GM18520 (cell line): ENCODE measurements around the gene LRSAM1.

Experiments
- ATAC-seq: cut with Tn5 transposase; IDR thresholded peaks from one replicate; pipeline ENCODE4 v1.9.1; 2021; ENCODE audit not compliant: unreplicated experiment

Gene LRSAM1

DNA sequence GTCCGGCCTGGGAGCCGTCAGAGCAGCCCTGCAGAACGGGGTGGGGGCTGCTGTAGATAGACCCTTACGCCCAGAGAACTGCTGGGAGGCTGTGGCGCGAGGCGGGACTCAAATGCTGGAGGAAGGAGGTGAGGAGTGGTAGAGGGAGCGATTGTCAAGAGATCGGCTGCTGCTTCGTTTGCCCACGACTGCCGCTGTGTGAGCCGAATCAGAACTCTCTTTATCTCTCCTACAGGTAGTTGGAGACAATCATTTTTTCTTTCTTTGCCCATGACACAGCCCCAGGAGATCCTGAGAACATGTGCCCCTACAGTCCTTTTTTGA is 26.7 kb upstream of the LRSAM1 start:
- ATAC-seq, result peak; percentile 6

DNA sequence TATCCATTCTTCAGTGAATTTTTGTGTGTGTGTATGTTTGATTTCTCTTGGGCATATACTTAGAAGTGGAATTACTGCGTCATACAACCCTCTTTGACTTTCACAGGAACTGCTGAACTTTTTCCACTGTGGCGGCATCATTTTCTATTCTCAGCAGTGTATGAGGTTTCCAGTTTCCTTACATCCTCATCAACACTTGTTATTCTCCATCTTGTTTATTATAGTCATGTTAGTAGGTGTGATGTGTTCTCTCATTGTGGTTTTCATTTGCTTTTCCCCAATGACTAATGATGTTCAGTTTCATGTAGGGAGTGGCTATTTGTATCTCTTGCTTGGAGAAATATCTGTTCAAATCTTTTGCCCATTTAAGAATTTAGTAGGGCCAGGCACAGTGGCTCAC is 24.6 kb upstream of the LRSAM1 start:
- no peak for ATAC-seq

DNA sequence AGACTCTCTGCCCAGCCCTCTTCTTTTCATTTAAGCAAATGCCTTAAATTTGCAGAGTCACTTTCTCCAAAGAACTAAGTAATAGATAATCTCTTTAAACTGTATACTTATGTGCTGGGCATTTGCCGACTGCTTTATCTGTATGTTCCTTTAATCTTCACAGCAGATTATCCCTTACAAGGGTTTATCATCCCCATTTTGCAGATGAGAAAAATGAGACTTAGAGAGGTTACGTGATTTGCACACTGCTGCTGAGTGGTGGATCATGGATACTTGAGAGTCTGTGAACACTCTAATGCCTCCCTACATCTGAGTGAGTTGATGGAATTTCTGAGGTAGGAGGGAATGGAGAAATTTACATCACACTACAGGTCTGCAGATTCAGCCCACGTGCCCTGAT is 23.0 kb upstream of the LRSAM1 start:
- ATAC-seq, result no peak

DNA sequence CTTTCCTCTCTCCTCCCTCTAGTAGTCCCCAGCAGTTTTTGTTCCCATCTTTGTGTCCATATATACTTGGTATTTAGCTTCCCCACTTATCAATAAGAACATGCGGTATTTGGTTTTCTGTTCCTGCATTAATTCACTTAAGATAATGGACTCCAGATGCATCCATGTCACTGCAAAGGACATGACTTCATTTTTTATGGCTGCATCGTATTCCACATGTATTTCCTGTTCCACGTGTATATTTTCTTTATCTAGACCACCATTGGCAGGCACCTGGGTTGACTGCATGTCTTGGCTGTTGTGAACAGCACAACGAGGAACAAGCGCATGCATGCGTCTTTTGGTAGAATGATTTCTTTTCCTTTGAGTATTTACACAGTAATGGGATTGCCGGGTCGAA is 20.9 kb upstream of the LRSAM1 start:
- no peak for ATAC-seq

DNA sequence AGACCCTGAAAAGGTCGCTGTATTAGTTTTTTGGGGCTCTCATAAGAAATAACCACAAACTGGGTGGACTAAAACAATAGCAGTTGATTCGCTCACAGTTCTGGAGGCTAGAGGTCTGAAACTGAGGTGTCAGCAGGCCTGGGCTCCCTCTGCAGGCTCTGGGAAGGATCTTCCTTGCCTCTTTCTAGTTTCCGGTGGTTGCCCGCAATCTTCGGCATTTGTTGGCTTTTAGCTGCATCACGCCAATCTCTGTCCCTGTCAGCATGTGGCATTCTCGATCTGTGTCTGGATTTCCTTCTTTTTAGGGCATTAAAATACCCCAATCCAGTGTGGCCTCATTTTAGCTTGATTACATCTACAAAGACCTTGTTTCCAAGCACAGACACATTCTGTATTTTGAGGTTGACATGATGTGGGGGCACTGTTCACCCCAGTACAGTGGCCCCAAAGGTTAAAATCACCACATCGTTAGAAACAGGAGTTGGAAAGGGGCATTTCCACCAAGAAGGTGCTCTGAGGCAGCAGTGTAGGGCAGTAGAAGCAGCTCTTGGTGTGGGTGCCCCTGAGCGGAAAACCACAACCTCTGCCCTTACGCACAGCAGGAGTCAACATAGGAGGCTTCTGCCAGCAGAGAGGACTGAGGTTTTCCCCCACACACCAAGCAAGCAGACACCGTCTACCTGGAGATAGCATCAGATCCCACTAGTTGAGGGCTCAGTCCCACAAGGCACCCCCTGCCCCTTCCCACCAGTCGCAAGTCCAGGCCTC is 13.6 kb upstream of the LRSAM1 start:
- no peak for ATAC-seq

DNA sequence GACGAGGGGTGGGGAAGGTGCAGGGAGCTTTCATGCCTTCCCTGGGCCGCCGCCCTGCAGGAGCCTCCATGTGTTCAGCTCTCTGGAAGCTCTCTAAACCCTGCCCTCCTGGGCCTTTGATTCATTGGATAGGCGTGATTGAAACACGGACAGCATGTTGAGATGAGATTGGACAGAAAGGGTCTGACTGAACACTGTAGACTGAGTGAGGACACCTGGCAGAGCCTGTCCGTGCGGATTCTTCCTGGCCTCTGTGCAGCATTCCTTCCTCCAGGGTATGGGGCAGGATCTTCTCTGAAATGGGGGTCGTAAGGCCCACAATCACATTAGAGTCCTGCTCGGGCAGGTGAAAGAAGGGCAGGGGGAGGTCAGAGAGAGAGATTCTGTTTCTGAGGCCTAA is 12.9 kb upstream of the LRSAM1 start:
- no peak for ATAC-seq

DNA sequence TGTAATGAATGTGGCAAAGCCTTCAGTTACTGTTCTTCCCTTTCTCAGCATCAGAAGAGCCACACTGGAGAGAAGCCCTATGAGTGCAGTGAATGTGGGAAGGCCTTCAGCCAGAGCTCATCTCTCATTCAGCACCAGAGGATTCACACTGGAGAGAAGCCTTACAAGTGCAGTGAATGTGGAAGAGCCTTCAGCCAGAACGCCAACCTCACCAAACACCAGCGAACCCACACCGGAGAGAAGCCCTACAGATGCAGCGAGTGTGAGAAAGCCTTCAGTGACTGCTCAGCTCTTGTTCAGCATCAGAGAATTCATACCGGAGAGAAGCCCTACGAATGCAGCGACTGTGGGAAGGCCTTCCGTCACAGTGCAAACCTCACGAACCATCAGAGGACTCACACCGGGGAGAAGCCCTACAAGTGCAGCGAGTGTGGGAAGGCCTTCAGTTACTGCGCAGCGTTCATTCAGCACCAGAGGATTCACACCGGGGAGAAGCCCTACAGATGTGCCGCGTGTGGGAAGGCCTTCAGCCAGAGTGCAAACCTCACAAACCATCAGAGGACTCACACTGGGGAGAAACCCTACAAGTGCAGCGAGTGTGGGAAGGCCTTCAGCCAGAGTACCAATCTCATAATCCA is 6.9 kb upstream of the LRSAM1 start:
- no peak for ATAC-seq

DNA sequence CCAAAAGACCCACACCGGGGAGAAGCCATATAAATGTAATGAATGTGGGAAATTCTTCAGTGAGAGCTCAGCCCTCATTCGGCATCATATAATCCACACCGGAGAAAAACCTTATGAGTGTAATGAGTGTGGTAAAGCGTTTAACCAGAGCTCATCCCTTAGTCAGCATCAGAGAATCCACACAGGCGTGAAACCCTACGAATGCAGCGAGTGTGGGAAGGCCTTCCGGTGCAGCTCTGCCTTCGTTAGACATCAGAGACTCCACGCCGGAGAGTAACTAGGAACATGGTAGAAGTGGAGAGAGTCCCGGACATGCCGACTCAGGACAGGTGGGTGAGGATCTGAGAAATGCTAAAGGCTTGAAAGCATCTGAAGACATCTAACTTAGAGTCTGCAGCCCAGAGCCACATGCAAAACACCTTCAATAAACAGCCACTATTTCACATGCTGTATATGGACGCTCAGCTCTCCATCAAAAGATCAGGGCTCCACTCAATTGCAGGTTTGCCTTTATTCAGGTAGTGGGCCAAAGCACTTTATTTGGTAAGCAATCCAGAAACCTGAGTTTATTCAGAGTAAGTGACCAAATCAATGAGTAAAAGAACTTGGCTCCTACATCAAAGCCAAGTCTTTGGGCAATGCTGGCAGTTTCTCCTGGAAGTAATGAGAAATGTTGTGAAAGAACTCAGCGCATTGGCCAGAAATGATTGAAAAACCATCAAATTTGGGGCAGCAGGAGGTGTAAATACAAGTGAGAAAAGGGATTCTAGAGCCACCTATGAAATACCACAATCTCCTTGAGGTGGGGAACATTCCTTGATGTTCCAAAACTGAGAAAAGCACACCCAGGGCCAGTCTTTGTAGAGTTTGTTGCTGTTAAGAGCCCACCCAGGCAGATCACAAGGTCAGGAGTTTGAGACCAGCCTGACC is 6.1 kb upstream of the LRSAM1 start:
- ATAC-seq, result no peak

DNA sequence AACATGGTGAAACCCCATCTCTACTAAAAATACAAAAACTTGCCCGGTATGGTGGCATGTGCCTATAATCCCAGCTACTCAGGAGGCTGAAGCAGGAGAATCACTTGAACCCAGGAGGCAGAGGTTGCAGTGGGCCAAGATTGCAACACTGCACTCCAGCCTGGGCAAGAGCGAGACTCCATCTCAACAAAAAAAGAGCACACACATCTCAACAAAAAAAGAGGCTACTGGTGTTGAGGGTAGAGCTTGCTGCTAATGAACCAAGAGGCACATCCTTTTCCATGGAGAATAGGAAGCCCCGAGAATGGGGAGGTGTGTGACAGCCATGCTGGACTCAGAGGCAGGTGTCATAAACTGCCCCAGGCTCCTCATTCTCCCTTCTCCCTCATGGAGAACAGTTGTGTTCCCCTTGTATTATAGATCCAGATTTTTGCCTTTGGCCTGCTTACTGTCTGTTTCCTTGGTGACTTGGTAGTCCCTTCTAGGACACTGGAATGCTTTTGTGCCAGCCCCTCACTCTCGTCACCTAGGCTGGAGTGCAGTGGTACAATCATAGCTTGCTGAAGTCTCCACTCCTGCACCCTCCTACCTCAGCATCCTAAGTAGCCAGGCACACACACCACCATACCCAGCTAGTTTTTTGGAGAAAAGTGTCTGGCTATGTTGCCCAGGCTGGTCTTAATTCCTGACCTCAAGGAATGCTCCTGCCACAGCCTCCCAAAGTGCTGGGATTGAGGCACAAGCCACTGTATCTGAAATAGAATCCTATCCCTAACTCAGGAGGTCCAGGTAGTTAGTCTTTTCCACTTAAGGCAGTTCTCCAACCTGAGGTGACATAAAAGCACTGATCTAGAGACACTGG is 5.2 kb upstream of the LRSAM1 start:
- no peak for ATAC-seq

DNA sequence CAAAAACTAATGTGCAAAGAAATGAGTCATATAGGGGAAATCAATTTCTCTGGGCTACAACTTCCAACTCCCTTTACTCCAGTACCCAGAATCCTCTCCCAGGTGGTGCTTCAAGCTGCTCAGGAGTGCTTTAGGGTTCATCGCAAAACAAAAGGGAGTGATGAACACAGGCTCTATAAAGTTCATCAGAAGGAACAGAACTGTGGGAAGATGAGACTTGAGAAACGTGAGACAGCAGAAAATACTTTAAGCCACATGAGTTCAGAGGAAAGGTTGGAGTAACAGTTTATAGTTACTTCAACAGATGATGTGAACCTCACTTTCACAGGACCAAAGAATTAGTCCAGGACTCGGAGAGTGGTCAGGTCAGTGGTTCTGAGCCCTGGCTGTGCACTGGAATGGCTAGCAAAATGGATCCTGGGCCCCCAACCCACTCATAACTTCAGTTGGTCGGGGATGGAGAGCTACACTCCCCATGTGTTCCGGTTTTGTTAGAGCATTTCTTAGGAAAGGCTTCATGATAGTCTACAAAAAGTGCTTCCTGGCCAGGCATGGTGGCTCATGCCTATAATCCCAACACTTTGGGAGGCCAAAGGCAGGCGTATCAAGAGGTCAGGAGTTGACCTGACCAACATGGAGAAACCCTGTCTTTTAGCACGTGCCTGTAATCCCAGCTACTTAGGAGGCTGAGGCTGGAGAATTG is 4.4 kb upstream of the LRSAM1 start:
- ATAC-seq, result no peak

DNA sequence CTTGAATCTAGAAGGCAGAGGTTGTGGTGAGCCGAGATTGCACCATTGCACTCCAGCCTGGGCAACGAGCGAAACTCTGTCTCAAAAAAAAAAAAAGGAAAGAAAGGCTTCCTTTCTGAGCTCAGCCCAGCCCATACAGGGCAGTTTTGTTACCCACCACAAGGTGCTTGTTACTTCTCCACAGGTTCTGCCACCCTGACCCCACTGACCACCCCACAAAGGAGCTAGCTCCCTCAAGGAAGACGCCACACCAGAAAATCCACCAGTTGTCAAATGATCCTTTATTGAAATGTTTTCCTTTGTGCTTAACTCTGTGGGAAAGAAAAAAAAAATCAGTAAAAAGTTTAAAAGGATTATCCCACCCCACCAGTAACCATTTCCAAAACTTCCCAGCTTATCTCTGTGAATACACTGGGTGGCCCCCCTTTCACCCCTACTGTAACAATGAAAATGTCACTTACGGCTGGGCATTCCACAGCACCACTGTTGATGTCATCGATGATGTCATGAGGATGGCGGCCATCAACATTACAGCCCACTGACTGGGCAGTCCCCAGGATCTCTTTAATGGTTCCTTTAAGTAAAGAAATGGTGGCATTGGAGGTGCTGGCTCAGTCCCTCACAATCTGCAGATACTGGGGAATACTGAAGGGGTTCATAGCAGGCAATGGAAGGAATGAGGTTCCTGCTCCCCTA is 3.7 kb upstream of the LRSAM1 start:
- no peak for ATAC-seq

DNA sequence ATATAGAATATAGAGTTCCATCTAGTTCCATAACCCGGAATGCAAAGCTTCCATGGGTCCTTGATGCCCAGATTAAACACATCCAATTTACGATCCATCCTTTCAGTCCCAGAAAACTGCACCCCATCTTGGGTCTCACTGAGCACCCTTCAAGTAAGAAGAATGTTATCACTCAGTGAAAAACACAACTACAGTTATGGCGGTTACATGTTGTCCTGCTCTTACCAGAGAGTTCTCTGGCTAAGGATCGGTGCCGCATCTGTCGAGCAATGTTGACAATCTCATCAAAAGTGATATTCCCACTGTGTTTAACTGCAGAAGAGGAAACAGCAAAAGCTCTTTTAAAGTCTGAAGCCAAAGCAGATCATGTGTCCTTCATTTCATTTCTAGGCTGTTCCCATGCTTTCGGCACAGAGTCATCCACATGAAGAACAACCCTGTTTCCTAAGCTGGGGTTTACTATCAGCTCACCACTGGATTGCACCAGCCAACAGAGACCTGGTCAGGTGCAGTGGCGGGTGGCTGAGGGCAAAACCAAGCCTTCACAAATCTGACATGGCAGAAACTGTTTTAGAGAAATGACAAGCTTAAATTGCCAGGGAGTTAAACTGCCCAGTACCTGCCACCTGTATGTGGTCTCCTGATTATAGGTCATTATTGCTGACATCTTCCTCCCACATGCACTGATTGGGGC is 3.1 kb upstream of the LRSAM1 start:
- ATAC-seq, result no peak

DNA sequence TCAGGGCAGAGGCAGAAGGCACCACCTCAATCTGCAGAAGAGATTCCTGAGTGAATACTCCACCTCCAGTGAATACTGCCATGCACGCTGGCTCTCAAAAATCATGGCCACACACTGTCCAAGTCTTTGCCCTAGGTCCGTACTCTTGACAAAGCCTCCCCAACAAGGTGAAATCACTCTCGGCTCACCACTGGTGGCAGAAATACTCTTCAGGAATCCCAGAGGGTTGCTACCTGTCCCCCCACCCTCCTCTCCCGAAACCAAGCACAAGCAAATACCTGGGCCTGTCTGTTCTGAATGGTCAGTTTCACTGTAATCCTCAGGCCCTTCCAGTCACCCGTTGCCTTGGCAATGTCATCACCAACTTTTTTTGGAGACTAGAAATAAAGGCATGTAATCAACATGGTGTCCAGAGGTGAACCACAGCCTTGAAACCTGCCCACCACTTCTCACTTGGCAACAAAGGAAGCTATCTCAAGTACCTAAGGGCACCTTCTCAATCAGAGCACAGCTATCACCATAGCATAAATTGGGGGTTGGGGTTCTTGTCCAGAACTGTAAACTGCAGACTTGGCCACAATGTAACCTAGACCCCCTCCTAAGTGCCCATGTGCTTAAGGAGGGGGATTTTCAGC is 1.9 kb upstream of the LRSAM1 start:
- ATAC-seq, result no peak

DNA sequence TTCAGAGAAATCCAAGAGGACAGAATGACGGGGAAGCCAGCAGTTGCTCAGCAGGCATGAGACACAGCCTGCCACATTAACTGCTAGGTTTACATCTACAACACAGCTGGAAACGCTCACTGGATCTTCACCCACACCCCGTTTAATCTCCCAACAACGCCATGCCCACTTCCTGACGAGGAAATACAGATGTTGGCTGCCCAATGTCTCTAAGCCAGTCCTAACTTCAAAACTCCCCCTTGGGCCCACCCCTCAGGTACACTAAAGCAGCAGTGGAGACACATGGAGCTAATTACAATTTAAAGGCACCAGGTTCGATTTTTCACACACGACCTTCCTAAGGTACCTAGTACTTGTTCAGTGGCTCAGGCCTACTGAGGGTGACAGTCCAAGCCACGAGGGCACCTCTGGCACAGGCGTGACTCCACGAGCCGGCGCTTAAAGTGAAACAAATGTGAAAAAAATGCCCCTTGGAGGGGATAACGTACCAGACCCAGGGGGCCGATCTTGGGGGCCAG is 1.0 kb upstream of the LRSAM1 start:
- no peak for ATAC-seq

DNA sequence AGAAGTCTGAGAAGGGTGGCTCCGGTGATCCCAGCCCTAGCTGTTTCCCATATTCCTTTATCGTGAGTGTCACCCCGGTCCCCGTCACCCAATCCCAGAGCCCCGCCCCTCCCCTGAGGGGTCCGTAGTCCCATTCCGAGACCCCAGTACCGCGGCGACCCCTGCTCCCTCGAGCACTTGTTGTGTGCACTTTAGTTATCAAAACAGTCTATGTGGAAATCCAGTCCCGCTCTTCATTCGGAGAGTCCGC is 223 bp downstream of the LRSAM1 start:
- no peak for ATAC-seq

DNA sequence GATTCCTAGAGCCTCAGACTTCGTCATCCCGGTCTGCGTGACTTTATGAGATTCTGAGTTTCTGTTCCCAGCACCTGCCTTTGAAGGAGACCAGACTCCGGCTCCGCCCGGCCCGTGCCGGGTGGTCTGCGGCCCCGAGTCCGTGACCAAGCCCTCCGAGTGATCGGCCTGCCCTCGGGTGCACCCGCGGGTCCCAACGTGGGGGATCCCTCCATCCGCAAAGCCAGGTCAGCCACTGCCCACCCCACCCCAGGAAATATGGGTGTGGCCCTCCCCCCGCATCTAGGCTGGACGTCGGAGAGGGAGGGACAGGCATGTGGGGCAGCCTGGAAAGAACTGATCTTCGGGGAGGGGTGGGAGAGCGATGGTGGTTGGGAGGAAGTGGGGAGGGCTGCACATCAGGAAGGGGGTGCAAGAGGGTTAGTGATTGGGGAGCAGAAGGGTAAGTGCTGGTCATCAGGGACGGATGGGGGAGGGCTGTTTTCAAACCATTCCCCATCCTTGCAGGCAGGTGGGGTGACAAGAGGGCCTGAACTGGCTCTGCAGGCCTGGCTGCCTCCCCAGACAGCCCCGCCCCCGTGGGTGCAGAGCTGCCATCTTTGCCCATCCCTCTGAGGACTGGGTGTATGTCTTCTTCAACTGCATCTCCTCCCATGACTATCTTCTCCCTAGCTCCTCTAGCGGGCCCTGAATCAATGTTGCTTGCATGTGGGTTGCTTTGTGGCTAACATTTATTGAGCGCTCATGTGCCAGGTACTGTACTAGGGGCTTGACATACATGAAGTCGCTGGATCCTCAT is 747 bp downstream of the LRSAM1 start:
- ATAC-seq, result no peak

DNA sequence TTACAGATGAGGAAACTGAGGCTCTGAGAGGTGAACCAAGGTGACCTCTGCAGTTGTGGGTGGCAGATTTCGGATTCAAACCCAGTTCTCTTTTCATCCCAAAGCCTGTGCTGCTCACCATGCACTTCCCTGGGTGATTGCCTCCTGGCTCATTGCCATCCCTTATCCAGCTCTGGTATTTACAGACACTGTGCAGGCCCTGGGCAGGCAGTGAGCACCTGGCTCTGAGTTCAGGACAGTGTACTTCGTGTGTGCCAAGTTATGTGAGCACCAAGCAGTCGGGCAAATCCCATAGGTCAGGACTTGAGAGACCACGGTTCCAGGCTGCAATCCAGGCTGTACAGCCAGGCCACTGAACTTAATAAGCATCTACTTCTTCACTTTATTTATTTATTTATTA is 1.4 kb downstream of the LRSAM1 start:
- no peak for ATAC-seq
